ENCODE data around the gene UVSSA.

GRCh38 chr4:1413687-1414479 is 66.9 kb downstream of the UVSSA start:
- TF ChIP-seq, protein P1, sequence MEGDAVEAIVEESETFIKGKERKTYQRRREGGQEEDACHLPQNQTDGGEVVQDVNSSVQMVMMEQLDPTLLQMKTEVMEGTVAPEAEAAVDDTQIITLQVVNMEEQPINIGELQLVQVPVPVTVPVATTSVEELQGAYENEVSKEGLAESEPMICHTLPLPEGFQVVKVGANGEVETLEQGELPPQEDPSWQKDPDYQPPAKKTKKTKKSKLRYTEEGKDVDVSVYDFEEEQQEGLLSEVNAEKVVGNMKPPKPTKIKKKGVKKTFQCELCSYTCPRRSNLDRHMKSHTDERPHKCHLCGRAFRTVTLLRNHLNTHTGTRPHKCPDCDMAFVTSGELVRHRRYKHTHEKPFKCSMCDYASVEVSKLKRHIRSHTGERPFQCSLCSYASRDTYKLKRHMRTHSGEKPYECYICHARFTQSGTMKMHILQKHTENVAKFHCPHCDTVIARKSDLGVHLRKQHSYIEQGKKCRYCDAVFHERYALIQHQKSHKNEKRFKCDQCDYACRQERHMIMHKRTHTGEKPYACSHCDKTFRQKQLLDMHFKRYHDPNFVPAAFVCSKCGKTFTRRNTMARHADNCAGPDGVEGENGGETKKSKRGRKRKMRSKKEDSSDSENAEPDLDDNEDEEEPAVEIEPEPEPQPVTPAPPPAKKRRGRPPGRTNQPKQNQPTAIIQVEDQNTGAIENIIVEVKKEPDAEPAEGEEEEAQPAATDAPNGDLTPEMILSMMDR (IDR thresholded peaks at IDR 0.05) = no peak
- no peak for TF ChIP-seq POLR2AphosphoS5 (IDR thresholded peaks at IDR 0.05; ENCODE audit: insufficient read depth in 1 of 2, low read depth in 1 of 2)

Measured in vagina (tissue), 2 donors.